A549 treated with GW870086 at 1 μM for 4 hours (cell line): ENCODE results near the gene MINDY3. TPM values are rescaled to one million over a fixed set of nuclear protein-coding genes. Genes with fewer than 3 reads are reported as not detected.

Source experiments
- total RNA-seq: library from RNA; stranded (reverse); fragments of 200-300 nt; extraction: Qiagen RNA extraction; gene quantifications from 5 replicates; pipeline ENCODE4 v1.2.3, GENCODE V29; 2022; ENCODE audit warnings: low read depth

Gene MINDY3
- 12.3 to 15.7 TPM (median 13.9 TPM) in 5 replicates for total RNA-seq

GRCh38 chr10:15859906-15860691 is at the start of gene MINDY3:
TSS of gene MINDY3 (minus strand) at chr10:15860507. CDS start at chr10:15860299, 208 bp downstream.

Other genes starting within 250 kb of the MINDY3 start
- not detected in 5 replicates for gene ITGA8, start 140.6 kb downstream of the MINDY3 start, total RNA-seq